Left cardiac atrium (tissue), 4 donors: Measurements from ENCODE around the gene CATSPERD. TPM values are rescaled to one million over a fixed set of nuclear protein-coding genes. Genes with fewer than 3 reads are reported as not detected.
"Not testable (repeated sequence)": the region's sequence is repeated elsewhere in the genome, so short reads cannot be mapped to it uniquely, and the experiment has no call there.

ENCODE experiments used
- ATAC-seq, 2 donors: fragments of 200-7000 bp; cut with Tn5 transposase; one replicate each; pipeline ENCODE4 v1.9.1; 2020; ENCODE audit warnings: mild to moderate bottlenecking in 2 of 2, moderate library complexity in 2 of 2
- DNase-seq: peaks from one replicate; pipeline ENCODE4 v3.0.0-alpha.2; 2020
- intact Hi-C, 2 donors: fragments of 100-400 bp; cut with DNase I; formaldehyde crosslinking; loops; one replicate each; pipeline versions ENCODE4 v1.14.1 to v1.15.1; 2022 to 2023
- total RNA-seq, 2 donors: library from RNA; stranded (reverse); fragmentation: NEBNext Ultra II Directional; extraction: Animal tissue kit (Norgen Biotek cat#: 25700); gene quantifications; one replicate each; pipeline ENCODE4 v1.2.1, GENCODE V29; 2021
- donor health status: DM: no; HTN: yes; CAD: no.
- donor health status: DM: no; HTN: yes; CAD: no; lungs with severe emphysema.
- donor health status: DM: yes; HTN: yes; CAD: no.
- donor health status: Dilated cardiomyopathy.

Gene CATSPERD
- total RNA-seq, 2 donors from 2014 or later = not detected

GRCh38 chr19:5774921-5775320 is 54.5 kb downstream of the CATSPERD start:
- intact Hi-C loops = no loop called here
- DNase-seq = no peak
- no peak for ATAC-seq

- intact Hi-C loops = no loop called here
- no peak for DNase-seq
- no peak for ATAC-seq
Measured at GRCh38 chr19:5775668-5776309, 55.4 kb downstream of the CATSPERD start.

GRCh38 chr19:5778402-5778801 is 58.0 kb downstream of the CATSPERD start:
- DNase-seq (no peak), ATAC-seq (no peak)
- intact Hi-C loops = no loop called here

- ATAC-seq, DNase-seq, intact Hi-C loops: not testable (repeated sequence)
Measured at GRCh38 chr19:5780916-5781315, 60.5 kb downstream of the CATSPERD start.

- no peak for DNase-seq
- ATAC-seq = no peak
- intact Hi-C loops = no loop called here
Measured at GRCh38 chr19:5782322-5782721, 61.9 kb downstream of the CATSPERD start.

GRCh38 chr19:5782945-5783919 is 62.8 kb downstream of the CATSPERD start:
- DNase-seq = no peak
- intact Hi-C loops = no loop called here
- peak in 1 of 2 donors; percentile 3 for ATAC-seq

- DNase-seq = no peak
- intact Hi-C loops = no loop called here
- peak in 1 of 2 donors; percentile 2 for ATAC-seq
Measured at GRCh38 chr19:5784581-5785147, 64.2 kb downstream of the CATSPERD start, which contains the start of gene PRR22. Gene PRR22 (minus strand): TSS chr19:5784746. CDS start chr19:5784660, 86 bp downstream.

- ATAC-seq (no peak), DNase-seq (no peak)
- intact Hi-C loops = no loop called here
Measured at GRCh38 chr19:5785423-5785822, 65.0 kb downstream of the CATSPERD start.

- ATAC-seq = no peak
- intact Hi-C loops = no loop called here
- DNase-seq = no peak
Measured at GRCh38 chr19:5786593-5787408, 66.4 kb downstream of the CATSPERD start.

- ATAC-seq (no peak), DNase-seq (no peak)
- intact Hi-C loops = no loop called here
Measured at GRCh38 chr19:5787409-5788182, 67.2 kb downstream of the CATSPERD start.

- DNase-seq = no peak
- intact Hi-C loops = no loop called here
- no peak for ATAC-seq
Measured at GRCh38 chr19:5788422-5788821, 68.0 kb downstream of the CATSPERD start.

- no peak for DNase-seq
- intact Hi-C loops = no loop called here
- no peak for ATAC-seq
Measured at GRCh38 chr19:5789351-5789761, 68.9 kb downstream of the CATSPERD start.

GRCh38 chr19:5789886-5790558 is 69.6 kb downstream of the CATSPERD start:
- no peak for DNase-seq
- no peak for ATAC-seq

GRCh38 chr19:5790559-5791520 is 70.4 kb downstream of the CATSPERD start, which contains the start of gene DUS3L:
Gene DUS3L (minus strand): TSS chr19:5791163. CDS start chr19:5791141, 22 bp downstream.
- intact Hi-C loops = no loop called here
- ATAC-seq (peak; percentile 97 to 98), DNase-seq (peak; percentile 97)

More at GRCh38 chr19:5789886-5790558, 69.6 kb downstream of the CATSPERD start:
- intact Hi-C loops = no loop called here

- no peak for ATAC-seq
- no peak for DNase-seq
- intact Hi-C loops = no loop called here
Measured at GRCh38 chr19:5792224-5792623, 71.8 kb downstream of the CATSPERD start.

- no peak for DNase-seq
- ATAC-seq = no peak
- intact Hi-C loops = no loop called here
Measured at GRCh38 chr19:5793188-5793587, 72.8 kb downstream of the CATSPERD start.
